GM21576 (cell line): ENCODE measurements around the gene IL9R.
"Not testable (repeated sequence)": the region's sequence is repeated elsewhere in the genome, so short reads cannot be mapped to it uniquely, and the experiment has no call there.

Source experiments
- ATAC-seq: cut with Tn5 transposase; IDR thresholded peaks from one replicate; pipeline ENCODE4 v1.9.1; 2021; ENCODE audit warnings: mild to moderate bottlenecking, moderate library complexity; ENCODE audit not compliant: unreplicated experiment

Gene IL9R, protein sequence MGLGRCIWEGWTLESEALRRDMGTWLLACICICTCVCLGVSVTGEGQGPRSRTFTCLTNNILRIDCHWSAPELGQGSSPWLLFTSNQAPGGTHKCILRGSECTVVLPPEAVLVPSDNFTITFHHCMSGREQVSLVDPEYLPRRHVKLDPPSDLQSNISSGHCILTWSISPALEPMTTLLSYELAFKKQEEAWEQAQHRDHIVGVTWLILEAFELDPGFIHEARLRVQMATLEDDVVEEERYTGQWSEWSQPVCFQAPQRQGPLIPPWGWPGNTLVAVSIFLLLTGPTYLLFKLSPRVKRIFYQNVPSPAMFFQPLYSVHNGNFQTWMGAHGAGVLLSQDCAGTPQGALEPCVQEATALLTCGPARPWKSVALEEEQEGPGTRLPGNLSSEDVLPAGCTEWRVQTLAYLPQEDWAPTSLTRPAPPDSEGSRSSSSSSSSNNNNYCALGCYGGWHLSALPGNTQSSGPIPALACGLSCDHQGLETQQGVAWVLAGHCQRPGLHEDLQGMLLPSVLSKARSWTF

DNA sequence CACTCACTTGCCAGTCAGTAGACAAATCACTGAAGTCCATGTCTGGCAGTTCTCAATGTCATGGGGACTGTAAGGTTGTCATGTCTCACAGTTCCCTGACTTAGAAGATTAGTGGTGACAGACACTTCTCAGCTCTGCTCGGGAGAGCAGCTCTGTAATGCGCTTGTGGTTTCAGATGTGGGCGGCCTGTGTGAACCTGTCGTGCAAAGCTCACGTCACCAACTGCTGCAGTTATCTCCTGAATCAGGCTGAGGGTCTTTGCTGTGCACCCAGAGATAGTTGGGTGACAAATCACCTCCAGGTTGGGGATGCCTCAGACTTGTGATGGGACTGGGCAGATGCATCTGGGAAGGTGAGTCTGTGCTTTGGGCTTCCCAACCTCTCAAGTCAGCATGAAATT lies at the start of gene IL9R:
Gene IL9R (plus strand): TSS at position 261 of the 400 bp plus-strand sequence. CDS start 64 bp downstream, at position 325.
- ATAC-seq = peak; percentile 77

DNA sequence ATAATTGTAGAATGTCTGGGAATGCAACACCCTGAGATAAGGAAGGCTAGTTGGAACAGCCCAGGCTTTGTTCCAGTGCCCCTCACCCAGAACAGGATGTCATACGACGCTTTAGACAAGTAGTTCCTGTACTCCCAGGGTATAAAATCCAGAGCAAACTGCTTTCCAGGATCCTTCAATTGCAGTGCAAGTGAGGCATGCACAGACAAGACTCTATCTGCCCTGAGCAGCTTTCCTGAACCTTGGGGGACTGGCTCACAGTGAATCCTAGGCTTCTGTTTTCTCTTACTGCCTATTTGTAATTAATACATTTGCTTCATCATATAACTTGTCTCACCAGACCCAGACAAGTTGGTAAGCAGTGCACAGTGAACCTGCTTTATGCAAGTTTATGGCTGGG lies 48.4 kb upstream of the IL9R start:
- no peak for ATAC-seq

- ATAC-seq = no peak
Measured at GRCh38 chrX:155951237-155951789, 46.2 kb upstream of the IL9R start.

- ATAC-seq = no peak
Measured at GRCh38 chrX:155953055-155953454, 44.4 kb upstream of the IL9R start.

DNA sequence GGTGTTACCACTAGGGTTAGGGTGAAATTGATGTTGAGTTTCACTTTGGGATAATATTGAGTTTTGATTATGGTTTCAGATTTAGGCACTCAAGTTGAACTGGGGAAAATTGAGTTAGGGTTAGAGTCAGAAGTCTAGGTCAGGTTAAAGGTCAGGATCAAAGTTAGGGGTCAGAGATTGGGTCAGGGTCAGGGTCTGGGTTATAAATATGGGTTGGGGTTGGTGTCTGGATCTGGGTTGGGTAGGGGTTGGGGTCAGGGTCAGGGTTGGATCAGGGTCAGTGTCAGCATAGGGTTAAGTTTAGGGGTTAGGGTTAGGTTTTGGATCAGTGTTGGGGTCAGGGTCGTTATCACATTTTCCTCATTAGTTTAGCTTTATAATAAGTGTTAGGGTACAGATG lies 42.7 kb upstream of the IL9R start:
- ATAC-seq = no peak

DNA sequence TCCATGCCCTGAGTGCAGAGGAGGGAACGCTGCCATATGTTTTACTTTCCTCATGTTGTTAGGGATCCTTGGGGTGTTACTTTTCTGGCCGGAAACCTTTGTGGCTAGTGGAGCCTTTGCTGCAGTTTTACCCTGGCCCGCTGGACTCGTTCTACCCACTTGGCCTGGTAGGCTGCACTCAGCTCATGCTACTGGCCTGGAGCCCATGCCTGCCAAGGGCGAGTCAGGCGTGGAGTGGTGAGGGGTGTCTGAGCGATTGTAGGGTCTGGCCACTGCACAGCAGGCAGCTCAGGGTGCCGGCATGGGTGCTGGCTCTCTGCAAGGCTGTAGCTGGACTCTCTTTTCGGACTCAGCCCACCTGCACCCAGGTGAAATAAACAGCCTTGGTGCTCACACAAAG lies 41.4 kb upstream of the IL9R start:
- no peak for ATAC-seq

DNA sequence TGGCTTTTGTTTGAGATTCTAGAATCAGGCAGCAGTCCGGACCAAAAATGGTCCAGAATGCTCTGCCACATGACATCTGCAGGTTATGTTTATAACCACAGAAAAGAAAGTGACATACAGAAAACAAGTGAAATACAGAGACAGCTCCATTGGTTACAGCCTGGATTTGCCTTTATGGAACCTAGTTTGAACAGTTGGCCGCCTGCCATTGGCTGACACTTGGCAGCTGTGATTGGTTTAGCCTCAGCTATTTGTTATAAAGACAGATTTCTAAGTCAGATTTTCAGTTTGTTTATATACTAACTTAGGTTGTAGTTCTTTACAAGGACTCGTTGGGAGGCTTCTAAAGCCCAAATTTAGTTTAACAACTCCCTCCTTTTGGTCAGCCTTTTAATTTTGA lies 40.8 kb upstream of the IL9R start:
- no peak for ATAC-seq

- ATAC-seq = no peak
Measured at GRCh38 chrX:155957843-155958242, 39.7 kb upstream of the IL9R start.

DNA sequence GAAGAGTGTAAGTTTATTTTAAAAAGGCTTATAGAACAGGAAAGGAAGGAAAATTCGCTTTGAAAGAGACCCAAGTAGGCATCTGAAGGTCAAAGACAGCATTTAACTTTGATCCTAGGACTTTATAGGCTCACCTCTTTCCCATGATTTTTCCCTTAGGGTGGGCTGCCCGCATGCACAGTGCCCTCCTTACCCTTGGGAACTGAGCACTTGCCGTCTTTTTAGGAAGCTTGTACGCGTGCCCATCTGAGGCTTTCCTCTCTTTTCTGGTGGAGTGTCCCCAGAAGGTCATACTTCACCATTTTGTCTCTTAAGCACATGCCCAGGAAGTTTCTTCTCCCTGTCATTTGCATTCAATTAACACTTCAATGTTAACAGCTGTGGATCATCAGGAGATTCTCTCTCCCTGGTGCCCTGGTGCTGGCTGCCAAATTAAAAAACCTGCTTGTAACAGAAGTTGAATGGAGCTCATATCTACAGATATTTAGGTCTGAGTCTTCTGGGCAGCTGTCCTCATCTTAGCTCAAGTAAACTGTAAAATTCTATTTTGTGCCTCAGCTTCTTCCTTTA lies 38.4 kb upstream of the IL9R start:
- no peak for ATAC-seq

DNA sequence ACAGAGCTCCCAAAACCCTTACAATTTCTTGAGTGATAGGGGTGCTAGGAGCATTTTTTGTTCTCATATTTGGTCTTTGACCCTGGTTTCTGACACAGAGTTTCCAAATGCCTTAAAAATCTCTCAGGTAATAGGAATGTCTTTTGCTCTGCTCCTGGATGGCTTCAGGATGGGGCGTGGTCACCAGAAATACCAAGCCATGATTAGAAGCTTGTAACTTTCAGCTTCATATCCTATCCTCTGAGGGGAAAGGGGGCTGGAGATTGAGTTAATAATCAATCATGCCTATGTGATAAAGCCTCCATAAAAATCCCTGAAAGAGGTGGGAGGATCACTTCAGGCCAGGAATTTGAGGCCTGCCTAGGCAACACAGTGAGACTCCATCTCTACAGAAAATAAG lies 34.6 kb upstream of the IL9R start:
- no peak for ATAC-seq

DNA sequence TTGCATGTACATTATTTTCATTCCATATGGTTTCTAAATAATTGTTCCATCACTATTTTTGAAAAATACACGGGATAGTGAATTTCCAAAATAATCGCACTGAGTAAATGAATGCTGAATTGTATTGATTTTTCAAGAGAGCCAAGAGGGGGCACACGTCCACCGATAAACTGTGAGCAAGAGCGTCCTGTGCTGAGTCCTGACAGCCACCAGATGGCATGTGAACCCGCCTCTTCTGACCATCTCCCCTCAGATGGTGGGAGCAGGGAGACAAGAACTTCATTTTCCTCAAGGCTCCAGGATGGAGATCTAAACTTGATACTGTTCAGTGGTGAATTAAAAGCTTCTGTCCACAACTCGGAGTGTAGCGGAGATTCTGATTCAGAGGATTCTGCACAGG lies 30.6 kb upstream of the IL9R start:
- no peak for ATAC-seq

DNA sequence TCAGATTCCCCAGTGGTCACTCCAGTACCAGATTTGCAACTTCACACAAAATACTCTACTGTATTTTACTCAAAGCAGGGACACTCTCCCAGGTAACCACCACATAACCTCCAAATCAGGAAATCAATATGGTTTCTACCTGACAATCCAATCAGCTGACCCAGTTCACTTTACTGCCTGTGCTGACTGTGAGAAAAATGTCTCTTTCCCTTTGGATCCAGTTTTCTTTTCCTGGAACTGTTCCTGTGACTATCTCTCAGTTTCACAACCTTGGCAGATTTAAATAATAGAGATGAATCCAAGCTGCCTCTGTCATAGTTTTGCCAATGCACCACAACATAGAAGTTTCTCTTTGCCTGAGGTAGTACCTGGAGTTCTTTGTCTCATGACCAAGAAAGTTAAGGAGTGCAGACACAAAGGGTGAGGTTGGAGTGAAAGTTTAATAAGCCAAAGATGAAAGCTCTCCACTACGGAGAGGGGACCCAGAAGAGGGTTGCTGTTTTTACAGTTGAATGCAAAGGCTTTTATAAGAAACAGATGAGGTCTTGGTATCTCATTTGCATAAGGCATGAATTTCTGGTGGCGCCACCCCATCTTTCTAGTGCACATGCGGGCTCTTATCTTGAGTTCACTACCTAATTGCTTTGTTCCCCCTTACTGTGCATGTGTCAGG lies 29.7 kb upstream of the IL9R start:
- ATAC-seq = no peak

DNA sequence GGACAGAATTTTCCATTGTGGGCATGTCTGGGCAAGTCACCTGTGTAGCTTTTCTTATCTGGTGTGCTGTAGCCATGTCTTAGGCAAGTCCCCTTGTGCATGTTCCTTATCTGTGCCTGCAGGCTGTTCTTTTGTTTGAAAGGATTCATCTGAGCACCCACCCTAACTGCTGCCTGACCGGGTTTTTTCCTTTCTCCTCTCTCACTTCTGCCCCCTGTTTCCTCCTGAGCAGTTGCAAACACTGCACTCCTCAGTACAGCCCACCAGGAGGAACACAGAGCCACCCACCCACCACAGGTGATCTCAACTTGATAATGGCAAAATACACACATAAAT lies 29.2 kb upstream of the IL9R start:
- no peak for ATAC-seq

DNA sequence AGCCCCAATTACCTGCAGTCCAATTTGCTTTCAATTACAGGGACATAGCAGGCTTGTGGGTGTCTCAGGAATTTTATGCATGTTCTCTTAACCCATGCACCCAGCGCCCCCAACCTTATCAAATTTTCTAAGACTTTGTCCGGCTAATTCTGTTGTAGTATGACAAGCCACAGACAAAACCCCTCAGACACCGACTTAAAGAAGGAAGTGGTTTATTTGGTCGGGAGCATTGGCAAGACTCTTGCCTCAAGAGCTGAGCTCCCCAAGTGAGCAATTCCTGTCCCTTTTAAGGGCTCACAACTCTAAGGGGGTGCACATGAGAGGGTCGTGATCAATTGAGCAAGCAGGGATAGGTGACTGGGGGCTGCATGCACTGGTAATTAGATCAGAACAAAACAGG lies 28.7 kb upstream of the IL9R start:
- no peak for ATAC-seq

DNA sequence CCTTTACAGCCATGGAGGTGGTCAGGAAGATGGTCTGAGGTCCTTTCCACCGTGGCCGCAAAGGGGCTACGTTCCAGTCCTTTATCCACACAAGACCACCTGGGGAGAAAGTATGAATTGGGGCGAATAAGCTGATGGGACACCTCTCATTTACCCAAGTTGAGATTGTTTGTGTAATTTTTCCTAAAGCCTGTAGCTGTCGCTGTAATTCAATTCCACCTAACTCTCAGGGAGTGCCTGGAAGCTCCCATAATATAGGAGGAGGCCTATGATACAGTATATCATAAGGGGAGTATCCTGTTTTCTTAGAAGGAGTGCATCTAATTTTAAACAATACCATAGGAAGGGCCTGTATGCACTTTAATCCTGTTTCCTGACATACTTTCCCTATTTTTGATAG lies 25.8 kb upstream of the IL9R start:
- ATAC-seq = not testable (repeated sequence)

DNA sequence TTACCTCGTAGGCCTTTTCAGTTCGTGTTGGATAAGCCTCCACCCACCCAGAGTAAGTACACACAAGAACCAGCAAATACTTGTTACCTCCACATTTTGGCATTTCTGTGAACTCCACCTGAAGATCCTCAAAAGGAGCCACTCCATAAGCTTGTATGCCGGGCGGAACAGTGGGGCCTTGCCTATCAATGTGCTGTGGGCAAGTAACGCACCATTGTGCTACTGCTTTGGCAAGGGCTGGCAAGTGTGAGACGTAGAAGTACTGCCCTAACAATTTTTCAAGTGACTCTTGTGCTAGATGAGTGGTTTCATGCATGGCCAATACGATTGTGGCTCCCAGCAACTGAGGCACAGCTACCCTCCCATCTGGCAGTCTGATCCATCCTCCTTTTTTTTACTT lies 25.3 kb upstream of the IL9R start:
- not testable (repeated sequence) for ATAC-seq

DNA sequence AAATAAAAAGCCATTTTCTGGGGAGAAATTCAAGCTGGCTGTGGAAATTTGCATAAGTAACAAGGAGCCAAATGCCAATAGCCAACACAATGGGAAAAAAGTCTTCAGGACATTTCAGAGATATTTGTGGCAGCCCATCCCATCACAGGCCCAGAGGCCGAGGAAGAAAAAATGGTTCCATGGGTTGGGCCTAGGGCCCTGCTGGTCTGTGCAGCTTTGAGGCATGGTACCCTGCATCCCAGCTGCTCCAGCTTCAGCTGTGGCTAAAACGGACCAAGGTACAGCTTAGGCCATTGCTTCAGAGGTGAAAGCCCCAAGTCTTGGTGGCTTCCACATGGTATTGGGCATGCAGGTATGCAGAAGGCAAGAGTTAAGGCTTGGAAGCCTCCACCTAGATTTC lies 14.2 kb upstream of the IL9R start:
- no peak for ATAC-seq

GRCh38 chrX:155985208-155985607 lies 12.3 kb upstream of the IL9R start:
- no peak for ATAC-seq

DNA sequence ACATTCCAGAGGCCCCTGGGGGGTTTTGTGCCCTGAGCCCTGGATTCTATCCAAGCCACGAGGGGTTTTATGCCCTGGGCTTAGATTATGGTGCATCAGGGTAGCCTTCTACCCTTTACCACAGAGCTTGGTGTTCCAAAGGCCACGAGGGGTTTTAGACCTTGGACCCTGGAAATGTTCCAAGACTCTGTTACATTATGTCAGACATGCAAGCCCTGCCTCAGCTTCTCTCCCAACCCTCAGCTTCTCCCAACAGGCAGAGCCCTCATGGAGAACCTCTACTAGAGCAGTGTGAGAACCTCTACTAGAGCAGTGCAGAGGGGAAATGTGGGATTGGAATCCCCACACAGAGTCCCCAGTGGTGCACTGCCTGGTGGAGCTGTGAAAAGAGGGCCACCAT lies 10.5 kb upstream of the IL9R start:
- not testable (repeated sequence) for ATAC-seq

GRCh38 chrX:155988859-155989258 lies 8.6 kb upstream of the IL9R start:
- ATAC-seq = no peak

DNA sequence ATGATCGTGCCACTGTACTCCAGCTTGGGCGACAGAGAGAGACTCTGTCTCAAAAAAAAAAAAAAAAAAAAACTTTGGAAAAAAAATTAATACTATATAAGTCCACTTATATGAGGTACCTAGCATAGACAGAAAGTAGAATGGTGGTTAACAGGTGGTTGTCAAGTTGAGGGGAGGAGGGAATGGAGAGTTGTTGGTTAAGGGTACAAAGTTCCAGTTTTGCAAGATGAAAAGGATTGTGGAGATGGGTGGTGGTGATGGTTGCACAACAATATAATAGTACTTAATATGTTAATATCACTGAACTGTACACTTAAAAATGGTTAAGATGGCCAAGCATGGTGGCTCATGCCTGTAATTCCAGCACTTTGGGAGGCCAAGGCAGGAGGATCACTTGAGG lies 4.1 kb upstream of the IL9R start:
- no peak for ATAC-seq
